Astrocyte of the spinal cord (primary cell): ENCODE results near the gene BRPF3.

Experiments
- DNase-seq: peaks from one replicate; pipeline ENCODE4 v3.0.0; 2011; ENCODE audit warnings: low read depth, low spot score
- H3K4me3 ChIP-seq: 2 replicates; pipeline ENCODE4 v1.5.1; 2011; ENCODE audit warnings: low read depth, mild to moderate bottlenecking, low read length, moderate library complexity
- in situ Hi-C: cut with HindIII; loops from 2 replicates; pipeline ENCODE4 v1.10.0; 2017; ENCODE audit warnings: low sequenced_read_pairs
- TF ChIP-seq, protein P1 (sequence below): IDR thresholded peaks from 2 replicates; pipeline ENCODE4 v1.5.1; 2012; ENCODE audit warnings: low read depth, mild to moderate bottlenecking, low read length, inconsistent platforms

BRPF3 gene

DNA sequence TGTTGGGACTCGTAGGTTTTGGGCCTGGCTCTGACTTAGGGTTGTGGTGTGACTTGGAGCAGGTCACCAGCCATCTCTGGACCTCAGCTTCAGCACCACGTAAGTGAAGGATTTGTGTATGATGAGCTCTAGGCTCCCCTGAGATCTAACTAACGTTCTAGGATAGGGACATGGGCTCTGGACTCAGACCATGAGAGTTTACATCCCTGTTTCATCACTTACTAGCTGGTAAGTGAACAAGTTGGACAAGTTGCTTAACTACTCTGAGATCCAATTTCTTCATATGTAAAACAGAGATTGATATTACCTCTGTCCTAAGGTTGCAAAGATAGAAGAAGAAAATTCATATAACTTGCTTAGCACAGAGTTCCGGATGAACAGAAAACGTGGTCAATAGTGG, 53.0 kb downstream of the BRPF3 start:
- TF ChIP-seq, protein P1, sequence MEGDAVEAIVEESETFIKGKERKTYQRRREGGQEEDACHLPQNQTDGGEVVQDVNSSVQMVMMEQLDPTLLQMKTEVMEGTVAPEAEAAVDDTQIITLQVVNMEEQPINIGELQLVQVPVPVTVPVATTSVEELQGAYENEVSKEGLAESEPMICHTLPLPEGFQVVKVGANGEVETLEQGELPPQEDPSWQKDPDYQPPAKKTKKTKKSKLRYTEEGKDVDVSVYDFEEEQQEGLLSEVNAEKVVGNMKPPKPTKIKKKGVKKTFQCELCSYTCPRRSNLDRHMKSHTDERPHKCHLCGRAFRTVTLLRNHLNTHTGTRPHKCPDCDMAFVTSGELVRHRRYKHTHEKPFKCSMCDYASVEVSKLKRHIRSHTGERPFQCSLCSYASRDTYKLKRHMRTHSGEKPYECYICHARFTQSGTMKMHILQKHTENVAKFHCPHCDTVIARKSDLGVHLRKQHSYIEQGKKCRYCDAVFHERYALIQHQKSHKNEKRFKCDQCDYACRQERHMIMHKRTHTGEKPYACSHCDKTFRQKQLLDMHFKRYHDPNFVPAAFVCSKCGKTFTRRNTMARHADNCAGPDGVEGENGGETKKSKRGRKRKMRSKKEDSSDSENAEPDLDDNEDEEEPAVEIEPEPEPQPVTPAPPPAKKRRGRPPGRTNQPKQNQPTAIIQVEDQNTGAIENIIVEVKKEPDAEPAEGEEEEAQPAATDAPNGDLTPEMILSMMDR = no peak
- in situ Hi-C loops = no loop called here
- H3K4me3 ChIP-seq = no peak overlapping the region
- no peak for DNase-seq

DNA sequence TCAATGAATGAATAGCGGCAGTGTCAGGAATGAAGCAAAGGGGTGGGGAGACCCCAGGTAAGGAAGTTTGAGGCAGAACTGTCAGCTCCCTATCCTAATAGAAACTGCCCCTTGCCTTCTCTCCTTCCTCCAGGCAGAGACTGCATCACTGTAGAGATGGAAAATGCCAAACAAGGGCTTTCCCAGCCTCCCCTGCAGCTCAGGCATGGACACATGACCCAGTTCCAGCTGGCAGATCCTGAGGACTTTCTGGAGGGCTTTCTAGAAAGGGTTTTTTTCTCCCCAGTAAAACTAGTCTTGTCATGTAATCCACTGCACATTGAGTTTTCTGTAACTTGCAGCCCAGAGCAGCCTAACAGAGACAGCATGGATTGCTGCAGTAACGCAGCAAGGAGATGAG, 55.5 kb downstream of the BRPF3 start:
- DNase-seq = no peak
- in situ Hi-C loops = no loop called here
- TF ChIP-seq, protein P1 = no peak
- no peak overlapping the region for H3K4me3 ChIP-seq

DNA sequence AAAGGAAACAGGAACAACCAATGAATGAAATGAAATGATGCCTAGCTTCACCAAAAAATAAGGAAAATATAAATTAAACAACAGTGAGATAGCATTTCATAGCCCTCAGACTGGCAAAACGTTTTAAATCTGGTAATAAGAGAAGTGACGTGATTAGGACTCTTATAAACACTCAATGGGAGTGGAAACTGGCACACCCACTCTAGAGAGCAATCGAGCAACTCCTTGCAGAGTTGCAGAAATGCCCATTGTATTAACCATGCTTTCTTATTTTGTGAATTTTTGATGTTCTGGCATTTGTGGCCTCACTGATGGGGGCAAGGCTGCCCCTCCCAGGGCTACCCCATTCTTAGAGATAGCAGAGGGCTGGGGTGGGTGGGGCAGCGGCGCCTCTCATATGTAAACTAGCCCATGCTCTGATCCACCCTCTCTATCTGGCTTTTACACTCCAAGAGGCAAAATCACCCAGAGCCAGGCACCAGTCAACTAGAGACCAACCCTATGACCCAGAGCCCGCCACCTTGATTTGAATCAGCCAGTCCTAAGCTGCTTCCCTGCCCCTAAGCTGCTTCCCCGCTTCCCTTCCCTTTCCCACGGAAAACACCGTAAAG, 67.0 kb downstream of the BRPF3 start:
- DNase-seq = no peak
- TF ChIP-seq, protein P1 = no peak
- no peak overlapping the region for H3K4me3 ChIP-seq
- in situ Hi-C loops = no loop called here

DNA sequence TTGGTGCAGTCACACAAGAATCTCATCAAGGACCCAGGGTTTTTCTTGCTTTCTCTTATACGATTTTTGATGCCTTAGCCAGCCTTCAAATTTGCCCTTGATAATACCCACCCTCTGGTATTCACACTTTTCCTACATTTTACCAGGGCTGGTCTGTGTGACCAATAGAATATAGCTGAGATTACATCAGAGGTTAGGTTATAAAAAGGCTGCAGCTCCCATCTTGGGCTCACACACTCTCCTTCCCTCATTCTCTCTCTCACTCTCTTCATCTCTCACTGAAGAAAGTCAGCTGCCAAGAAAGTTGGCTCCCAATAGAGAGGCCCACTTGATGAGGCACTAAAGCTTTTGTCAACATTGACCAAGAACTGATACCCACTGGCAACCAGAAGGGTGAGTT, 69.2 kb downstream of the BRPF3 start:
- in situ Hi-C loops = no loop called here
- TF ChIP-seq, protein P1 = no peak
- DNase-seq = no peak
- H3K4me3 ChIP-seq = no peak overlapping the region

DNA sequence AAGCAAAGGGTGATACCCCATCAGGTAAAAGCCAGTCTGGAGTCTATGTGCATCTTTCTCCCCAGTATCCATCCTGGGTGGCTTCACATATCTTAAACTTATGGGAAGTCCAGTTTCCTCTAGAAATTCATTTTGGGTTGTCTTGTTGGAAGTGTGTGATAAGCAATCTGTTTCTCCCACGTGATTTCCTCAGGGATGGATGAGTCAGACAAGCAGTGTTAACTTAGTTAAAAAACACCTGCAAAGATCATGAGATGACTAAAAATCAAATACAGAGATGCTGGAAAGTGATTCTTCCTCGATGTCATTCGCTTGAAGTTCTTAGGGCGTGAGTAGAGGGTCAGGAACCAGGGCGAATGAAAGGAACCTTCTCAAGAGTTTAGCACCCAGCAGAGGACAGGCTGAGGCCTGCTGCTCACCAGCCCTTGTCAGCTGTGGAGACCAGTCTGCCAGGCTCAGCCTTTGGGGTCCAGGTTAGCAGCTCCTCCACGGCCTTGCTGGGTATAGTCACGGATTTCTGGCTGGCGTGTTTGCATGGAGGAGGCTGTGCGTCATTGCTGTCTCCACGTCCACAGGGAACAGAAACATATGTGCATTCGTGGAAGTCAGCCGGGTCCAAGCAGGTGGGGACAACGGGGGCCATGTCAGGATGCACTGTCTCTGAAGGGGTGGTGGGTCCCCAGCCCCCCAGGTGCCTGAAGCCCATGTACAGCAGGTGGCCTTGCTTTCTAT, 70.5 kb downstream of the BRPF3 start:
- in situ Hi-C loops = no loop called here
- no peak overlapping the region for H3K4me3 ChIP-seq
- no peak for DNase-seq
- TF ChIP-seq, protein P1 = no peak

DNA sequence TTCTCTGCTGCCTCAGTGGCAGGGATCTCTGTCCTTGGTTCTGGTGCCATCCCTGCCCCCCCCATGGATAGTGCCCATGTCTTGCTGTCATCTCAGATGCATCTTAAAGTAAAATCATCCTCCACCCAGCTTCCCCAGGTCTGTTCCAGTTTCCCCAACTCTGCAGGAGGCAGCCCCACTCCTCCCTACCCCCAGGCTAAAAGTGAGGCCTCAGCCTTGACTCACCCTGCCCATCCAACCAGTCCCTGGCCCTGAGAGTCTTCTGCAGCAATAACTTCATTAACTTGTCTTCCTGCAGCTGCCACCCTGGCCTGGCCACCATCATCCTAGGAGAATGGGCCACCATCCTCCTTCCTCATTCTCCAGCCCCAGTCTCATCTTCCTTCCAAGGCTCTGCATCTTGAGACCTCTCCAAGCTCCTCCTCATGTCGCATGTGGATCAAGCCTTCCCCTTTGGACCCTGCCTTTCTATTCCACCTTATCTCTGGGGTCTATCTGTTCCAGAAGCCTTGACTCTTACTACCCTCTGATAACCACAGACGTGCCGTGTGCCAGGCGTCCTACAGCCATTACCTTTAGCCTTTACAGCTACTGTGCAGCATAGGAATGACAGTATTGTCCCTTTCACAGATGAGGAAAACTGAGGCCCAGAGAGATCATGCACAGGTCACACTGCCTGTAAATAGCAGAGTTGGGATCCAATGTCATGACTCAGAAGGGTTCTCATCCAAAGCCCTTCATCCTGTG, 71.4 kb downstream of the BRPF3 start:
- no peak overlapping the region for H3K4me3 ChIP-seq
- TF ChIP-seq, protein P1 = no peak
- in situ Hi-C loops = no loop called here
- DNase-seq = no peak
